K562 (cell line): ENCODE measurements around the gene RAVER2. TPM values are rescaled to one million over a fixed set of nuclear protein-coding genes. Genes with fewer than 3 reads are reported as not detected.

ENCODE experiments used
- CLOCK ChIP-seq: fragments of 250-450 bp; sonication (Bioruptor Pico); IDR thresholded peaks from 2 replicates; pipeline ENCODE4 v1.4.0; 2020; ENCODE audit warnings: mild to moderate bottlenecking, moderate library complexity, borderline replicate concordance
- EZH2 ChIP-seq: IDR thresholded peaks from 2 replicates; pipeline ENCODE4 v1.6.1; 2012; ENCODE audit warnings: low read depth, mild to moderate bottlenecking, inconsistent platforms, low read length, borderline replicate concordance
- FOXA1 ChIP-seq: fragments of 450-650 bp; IDR thresholded peaks from 2 replicates; pipeline ENCODE4 v1.6.1; 2016; ENCODE audit warnings: mild to moderate bottlenecking, borderline replicate concordance
- FOXK1 ChIP-seq: sonication (generic); formaldehyde crosslinking; IDR thresholded peaks from 2 replicates; pipeline ENCODE4 v1.8.0; 2022; ENCODE audit warnings: missing genetic modification reagents, mild to moderate bottlenecking, borderline replicate concordance
- HINFP ChIP-seq: fragments of 450-650 bp; conservative IDR thresholded peaks from 2 replicates; pipeline ENCODE4 v1.6.1; 2016; ENCODE audit warnings: missing genetic modification characterization, low read depth, mild to moderate bottlenecking, control low read depth, missing compliant biosample characterization
- NFRKB ChIP-seq: fragments of 450-650 bp; IDR thresholded peaks from 2 replicates; pipeline ENCODE4 v1.6.1; 2016; ENCODE audit warnings: low read depth
- ZNF76 ChIP-seq: fragments of 250-450 bp; sonication (Bioruptor Pico); IDR thresholded peaks from 2 replicates; pipeline ENCODE4 v1.4.0; 2020; ENCODE audit warnings: mild to moderate bottlenecking, moderate library complexity, borderline replicate concordance
- ZNF785 ChIP-seq: fragments of 250-450 bp; sonication (Bioruptor Pico); IDR thresholded peaks from 2 replicates; pipeline ENCODE4 v1.4.0; 2020; ENCODE audit warnings: mild to moderate bottlenecking
- polyA plus RNA-seq, 8 experiments: library from polyadenylated mRNA; depleted of rRNA in 4 of 8; stranded (reverse) in 5 of 8; unstranded in 3 of 8; fragments of >200 nt; fragmentation: Nextera tagmentation in 2 of 8; fragmentation: Illumina TruSeq in 1 of 8; extraction: Ambion mirVana in 2 of 8; extraction: Trizol in 1 of 8; gene quantifications; 2 replicates each; pipeline versions ENCODE4 v1.2.1 to v1.2.3, GENCODE V29; 2011 to 2014; ENCODE audit warnings: inconsistent platforms in 1 of 8, missing spikeins in 1 of 8
- total RNA-seq, 7 experiments: library from RNA; depleted of rRNA in 6 of 7; stranded (reverse); fragments of >200 nt in 6 of 7; fragmentation: Illumina TruSeq in 2 of 7; extraction: Trizol in 2 of 7; gene quantifications; 2 replicates each; pipeline versions ENCODE4 v1.2.1 to v1.2.3, GENCODE V29; 2011 to 2021; ENCODE audit warnings: low replicate concordance in 1 of 7

Gene RAVER2
- total and polyA plus RNA-seq, 9 of the 15 experiments (the other 6 are each of a cell fraction or from before 2014, with no cell fraction given), result 1.8 to 6.1 (median 4.4) TPM

- no peak for TF ChIP-seq NFRKB
- TF ChIP-seq CLOCK (CRISPR knock-in tag), result no peak
- TF ChIP-seq FOXK1 (CRISPR knock-in tag), result no peak
- no peak for TF ChIP-seq ZNF785 (CRISPR knock-in tag)
- no peak for TF ChIP-seq HINFP (tag)
- no peak for TF ChIP-seq EZH2
- TF ChIP-seq ZNF76 (CRISPR knock-in tag), result no peak
- no peak for TF ChIP-seq FOXA1
Measured at GRCh38 chr1:64743954-64744491, 852 bp upstream of the RAVER2 start (continued).
